Measurements from ENCODE around the gene PDE8B.

The PDE8B gene

DNA sequence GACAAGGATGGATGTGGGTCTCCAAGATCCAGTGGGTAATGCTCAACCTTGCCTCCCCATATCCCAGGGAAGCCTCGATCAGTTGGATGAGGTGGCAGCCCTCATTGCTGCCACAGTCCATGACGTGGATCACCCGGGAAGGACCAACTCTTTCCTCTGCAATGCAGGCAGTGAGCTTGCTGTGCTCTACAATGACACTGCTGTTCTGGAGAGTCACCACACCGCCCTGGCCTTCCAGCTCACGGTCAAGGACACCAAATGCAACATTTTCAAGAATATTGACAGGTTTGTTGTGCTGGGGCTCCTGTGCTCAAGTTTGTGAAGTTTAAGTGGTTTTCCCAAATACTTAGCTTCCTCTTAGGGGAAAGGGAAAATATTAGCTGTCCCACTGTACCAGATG is 207.7 kb downstream of the PDE8B start:
- no peak for FAIRE-seq

- FAIRE-seq, result no peak
These were observed 208.4 kb downstream of the PDE8B start for GRCh38 chr5:77418601-77419581.

DNA sequence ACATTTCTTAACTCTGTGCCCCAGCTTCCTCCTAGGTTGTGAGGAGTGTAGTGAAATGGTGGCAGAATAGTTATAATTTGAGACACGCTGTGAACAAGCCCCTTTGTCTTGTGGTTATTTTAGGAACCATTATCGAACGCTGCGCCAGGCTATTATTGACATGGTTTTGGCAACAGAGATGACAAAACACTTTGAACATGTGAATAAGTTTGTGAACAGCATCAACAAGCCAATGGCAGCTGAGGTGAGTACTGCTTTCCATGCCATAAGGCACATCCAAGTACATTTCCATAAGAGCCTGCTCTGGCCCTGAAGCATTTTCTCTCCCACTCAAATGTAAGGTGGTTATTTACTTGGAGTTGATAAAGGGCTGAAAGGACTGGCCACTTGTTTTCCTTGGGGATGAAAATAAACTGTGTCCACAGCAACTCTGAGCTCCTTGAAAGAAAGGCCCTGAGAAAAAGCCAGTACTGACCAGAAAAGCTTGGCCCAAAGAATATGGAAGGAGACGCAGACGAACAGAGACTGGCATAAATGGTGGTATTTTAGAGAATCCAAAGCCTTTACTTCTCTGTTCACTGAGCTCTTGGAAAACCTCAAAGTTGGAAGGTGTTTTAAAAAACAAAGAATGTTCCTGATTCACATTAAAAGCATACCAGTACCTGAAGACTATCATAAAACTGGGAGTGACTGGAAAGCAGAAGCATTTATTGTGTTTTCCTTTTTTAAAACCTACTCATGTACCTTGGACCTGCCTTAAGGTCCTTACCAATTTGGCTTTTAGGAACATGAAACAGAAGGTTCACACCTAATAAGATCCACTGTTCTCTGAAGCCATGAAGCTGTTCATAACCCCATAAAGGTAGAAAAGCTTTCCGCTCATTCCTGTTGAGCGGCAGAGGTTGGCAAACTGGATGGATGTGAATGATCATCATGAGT is 209.4 kb downstream of the PDE8B start:
- no peak for FAIRE-seq

GRCh38 chr5:77420940-77421339 is 210.5 kb downstream of the PDE8B start:
- no peak for FAIRE-seq

GRCh38 chr5:77423022-77423750 is 212.7 kb downstream of the PDE8B start:
- FAIRE-seq, result no peak

DNA sequence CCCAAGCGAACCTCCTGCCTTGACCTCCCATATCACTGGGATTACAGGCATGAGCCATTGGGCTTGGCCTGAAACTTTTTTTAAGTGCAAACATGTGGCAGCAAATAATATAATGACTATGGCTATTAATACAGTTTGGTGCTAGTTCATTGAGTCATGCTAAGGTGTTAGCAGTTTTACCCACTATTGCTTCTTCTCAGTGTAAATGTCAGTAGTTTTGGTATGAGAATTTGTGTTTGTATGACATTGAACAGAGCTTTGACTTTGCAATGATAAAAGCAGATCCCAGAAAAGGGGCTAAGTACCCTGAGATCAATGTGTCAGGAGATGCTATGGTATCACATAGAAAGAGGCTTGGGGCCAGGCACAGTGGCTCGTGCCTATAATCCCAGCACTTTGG is 214.4 kb downstream of the PDE8B start:
- no peak for FAIRE-seq

- FAIRE-seq, result no peak
These were observed 214.9 kb downstream of the PDE8B start for GRCh38 chr5:77425420-77425819.

- FAIRE-seq, result no peak
These were observed 215.6 kb downstream of the PDE8B start for GRCh38 chr5:77425998-77426659.

DNA sequence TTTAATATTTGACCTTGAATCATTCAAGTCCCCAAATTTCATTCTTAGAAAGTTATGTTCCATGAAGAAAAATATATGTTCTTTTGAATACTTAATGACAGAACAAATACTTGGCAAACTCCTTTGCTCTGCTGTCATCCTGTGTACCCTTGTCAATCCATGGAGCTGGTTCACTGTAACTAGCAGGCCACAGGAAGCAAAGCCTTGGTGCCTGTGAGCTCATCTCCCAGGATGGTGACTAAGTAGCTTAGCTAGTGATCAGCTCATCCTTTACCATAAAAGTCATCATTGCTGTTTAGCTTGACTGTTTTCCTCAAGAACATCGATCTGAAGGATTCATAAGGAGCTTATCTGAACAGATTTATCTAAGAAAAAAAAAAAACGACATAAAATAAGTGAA is 216.2 kb downstream of the PDE8B start:
- no peak for FAIRE-seq

GRCh38 chr5:77427998-77428397 is 217.5 kb downstream of the PDE8B start:
- FAIRE-seq, result no peak

DNA sequence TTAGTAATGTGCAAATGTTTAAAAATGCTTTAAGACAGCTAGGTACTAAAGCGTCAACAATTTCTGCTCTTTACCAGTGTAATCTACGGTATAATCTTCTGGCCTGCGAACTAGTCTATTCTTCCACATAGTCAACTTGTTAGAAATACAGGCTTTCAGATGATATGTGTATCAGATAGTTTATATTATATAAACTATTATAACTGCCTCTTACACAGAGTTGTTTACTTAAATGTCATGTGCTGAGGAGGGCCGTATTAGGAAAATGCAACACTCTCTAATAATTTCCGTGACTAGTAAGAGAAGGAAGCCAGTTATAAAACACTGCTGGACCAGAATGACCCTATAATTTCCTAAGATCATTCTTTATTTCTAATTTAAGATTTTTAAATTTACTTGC is 218.0 kb downstream of the PDE8B start:
- no peak for FAIRE-seq

- FAIRE-seq, result no peak
These were observed 220.2 kb downstream of the PDE8B start for GRCh38 chr5:77430726-77431125.

DNA sequence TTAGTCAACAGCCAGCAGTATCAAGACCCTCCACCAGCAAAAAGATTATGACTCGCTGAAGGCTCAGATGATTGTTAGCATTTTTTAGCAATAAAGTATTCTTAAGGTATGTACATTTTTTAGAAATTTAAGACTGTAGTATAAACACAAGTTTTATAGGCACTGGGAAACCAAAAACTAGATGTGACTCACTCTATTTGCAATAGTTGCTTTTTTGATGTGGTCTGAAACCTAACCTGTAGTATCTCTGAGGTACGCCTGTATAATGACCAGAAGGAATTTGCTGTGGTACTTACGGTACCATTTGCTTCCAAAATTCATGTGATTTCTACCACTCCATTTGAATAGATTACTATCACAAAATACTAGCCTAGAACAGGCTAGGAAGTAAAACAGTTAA is 220.8 kb downstream of the PDE8B start:
- no peak for FAIRE-seq

- no peak for FAIRE-seq
These were observed 221.2 kb downstream of the PDE8B start for GRCh38 chr5:77431719-77432118.

- FAIRE-seq, result no peak
These were observed 226.7 kb downstream of the PDE8B start for GRCh38 chr5:77437194-77437593.

- FAIRE-seq, result no peak
These were observed 227.6 kb downstream of the PDE8B start for GRCh38 chr5:77438071-77438470.

DNA sequence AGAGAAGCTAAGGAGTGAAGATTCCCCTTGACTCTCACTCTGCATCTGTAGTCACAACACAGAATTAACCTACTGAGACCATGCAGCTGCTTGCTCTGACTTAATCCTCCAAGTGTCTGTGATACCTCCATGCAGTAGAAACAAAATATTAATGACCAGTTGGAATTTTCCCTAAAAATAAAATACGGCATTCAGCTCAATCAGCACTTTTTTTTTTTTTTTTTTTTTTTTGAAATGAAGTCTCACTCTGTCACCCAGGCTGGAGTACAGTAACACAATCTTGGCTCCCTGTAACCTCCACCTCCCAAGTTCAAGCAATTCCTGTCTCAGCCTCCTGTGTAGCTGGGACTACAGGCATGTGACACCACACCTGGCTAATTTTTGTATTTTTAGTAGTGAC is 233.2 kb downstream of the PDE8B start:
- no peak for FAIRE-seq

DNA sequence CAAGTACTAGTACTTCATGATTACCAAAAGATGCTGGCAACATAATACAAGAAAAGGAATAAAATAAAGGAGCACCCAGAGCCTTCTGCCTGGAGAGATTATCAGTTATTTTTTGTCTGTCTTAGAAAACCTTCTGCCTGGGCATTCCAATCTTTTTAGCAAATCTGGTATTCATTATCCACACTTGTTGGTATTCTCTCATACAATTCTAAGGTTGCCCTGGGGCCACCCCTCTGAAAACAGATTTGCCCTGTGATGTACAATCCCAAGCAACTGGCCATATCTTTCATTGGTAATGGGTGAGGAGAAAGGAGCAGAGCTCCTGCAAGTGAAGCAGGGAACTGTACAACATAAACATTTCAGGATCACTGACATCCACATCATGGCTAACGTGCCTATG is 233.9 kb downstream of the PDE8B start:
- FAIRE-seq, result no peak

DNA sequence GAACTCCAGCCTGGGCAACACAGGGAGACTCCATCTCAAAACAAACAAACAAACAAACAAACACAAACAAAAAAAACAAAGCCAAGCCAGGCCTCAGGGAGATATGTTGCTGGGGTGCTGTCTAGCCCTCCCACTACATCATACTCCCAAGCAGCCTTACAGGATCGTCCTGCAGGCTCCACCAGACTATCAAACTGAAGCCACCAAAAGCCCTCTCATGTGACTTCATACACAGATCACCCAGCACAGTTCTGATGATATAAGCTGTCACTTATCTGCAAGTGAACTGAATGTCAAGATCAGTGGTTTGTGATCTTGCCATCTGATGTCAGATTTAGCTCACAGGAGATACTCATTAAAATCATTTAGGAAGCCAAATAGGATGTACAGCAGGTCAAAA is 238.4 kb downstream of the PDE8B start:
- FAIRE-seq, result no peak

DNA sequence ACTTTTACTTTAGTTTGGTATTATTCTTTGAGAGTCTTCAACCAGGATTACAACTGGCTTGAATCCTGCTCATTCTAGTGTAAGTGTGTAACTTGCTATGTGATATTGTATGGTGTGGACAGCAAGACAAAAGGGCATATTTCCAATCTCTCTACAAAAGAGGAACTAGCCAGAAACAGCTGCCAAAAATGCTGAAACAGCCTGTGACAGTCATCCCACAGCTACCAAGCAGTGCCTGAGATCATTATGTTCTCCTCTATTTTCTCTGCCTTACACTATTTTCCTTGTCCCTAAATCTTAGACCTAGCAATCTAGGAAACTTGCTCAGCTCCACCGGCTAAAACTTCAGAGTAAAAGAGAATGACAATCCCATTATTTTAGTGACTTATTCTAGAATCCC is 238.8 kb downstream of the PDE8B start:
- FAIRE-seq, result no peak

- FAIRE-seq, result no peak
These were observed 239.5 kb downstream of the PDE8B start for GRCh38 chr5:77449981-77450380.

DNA sequence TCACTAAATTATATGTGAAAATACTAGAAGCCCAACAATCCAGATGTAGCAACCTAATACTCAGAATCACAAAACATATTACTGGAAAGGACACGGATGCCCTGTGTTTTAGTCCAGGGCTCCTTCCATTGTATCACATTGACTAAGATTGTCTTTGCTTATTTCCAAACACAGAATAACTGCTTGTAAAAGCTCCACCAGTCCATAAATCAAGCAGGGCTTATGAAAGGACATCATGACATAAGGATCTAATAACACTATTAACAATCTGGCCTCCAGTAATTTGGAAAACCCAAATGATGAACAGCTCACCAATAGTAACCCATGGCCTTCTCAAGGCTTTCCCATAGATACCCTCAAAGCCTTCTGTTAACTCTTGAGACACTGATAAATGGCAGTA is 241.9 kb downstream of the PDE8B start:
- no peak for FAIRE-seq
